ENCODE results near the gene ZNF600. TPM values are rescaled to one million over a fixed set of nuclear protein-coding genes. Genes with fewer than 3 reads are reported as not detected.
"Not testable (repeated sequence)": the region's sequence is repeated elsewhere in the genome, so short reads cannot be mapped to it uniquely, and the experiment has no call there.

The ZNF600 gene
- polyA plus RNA-seq, 1 of the 3 experiments (the other 2 are of a cell fraction) = 9.9 TPM

DNA sequence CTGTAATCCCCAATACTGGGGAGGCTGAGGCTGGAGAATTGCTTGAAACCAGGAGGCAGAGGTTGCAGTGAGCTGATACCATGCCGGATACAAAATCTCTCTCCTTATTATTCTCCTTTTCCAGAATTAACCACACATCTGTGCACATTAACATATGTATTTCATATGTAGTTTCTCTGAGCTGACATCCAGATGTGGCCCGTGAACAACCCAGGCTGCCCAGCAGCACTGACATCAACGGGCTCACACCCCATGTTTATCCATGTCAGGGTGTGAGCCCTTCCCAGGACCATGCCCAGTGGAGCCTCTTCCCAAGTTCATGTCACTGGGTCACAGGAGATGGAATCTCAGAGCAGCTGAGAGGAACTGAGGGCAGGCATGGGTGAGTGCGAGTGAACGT, 71.3 kb downstream of the ZNF600 start:
- H3K4me1 ChIP-seq (ENCODE audit: control insufficient read depth in 1 of 2, insufficient read depth in 2 of 2, low read depth in 1 of 2, low read length in 1 of 2); H3K4me3 ChIP-seq (ENCODE audit: low read depth in 2 of 2, low read length in 1 of 2); CTCF ChIA-PET; H3K9me3 ChIP-seq; H4K20me1 ChIP-seq (ENCODE audit: insufficient read depth); H3F3A ChIP-seq (replicated peaks; ENCODE audit: insufficient read depth); H3K4me2 ChIP-seq; H3K79me2 ChIP-seq (ENCODE audit: insufficient read depth); H3K27me3 ChIP-seq (ENCODE audit: insufficient read depth); H3K27ac ChIP-seq (ENCODE audit: low read depth in 2 of 2, low read length in 1 of 2); POLR2A ChIA-PET; H3K9me2 ChIP-seq; H3K9ac ChIP-seq; DNase-seq; H2AFZ ChIP-seq (ENCODE audit: low read depth): not testable (repeated sequence)
- WGBS (ENCODE audit: low lambda C conversion rate) = 98% methylated on average over 4 of the region's 5 CpGs
- peaks cover 0 to 39% of the 10 kb centered on the region in 2 experiments for H3K36me3 ChIP-seq (replicated peaks in 1 of 2; ENCODE audit: control insufficient read depth in 1 of 2, insufficient read depth in 2 of 2, low read length in 1 of 2)

Other genes with a start within 250 kb of the ZNF600 start
- gene ZNF701, start 216.5 kb downstream of the ZNF600 start, polyA plus RNA-seq (2012; rRNA removed) = 3.8 and 7.4 TPM in 2 replicates
- gene ZNF83, start 148.4 kb downstream of the ZNF600 start, polyA plus RNA-seq (2012; rRNA removed) = 30.1 and 60.6 TPM in 2 replicates
- gene ZNF611, start 51.7 kb downstream of the ZNF600 start, polyA plus RNA-seq (2012; rRNA removed) = 2.6 and 3.3 TPM in 2 replicates
- gene ZNF28, start 34.8 kb upstream of the ZNF600 start, polyA plus RNA-seq (2012; rRNA removed) = 4.8 and 6.5 TPM in 2 replicates
- gene ZNF468, start 70.8 kb upstream of the ZNF600 start, polyA plus RNA-seq (2012; rRNA removed) = 7.8 and 11.2 TPM in 2 replicates
- 6.9 and 14.2 TPM in 2 replicates for gene ZNF320, start 110.8 kb upstream of the ZNF600 start, polyA plus RNA-seq (2012; rRNA removed)
- 0.46 and 0.83 TPM in 2 replicates for gene ZNF888, start 136.6 kb upstream of the ZNF600 start, polyA plus RNA-seq (2012; rRNA removed)
- gene ZNF816, start 176.1 kb upstream of the ZNF600 start, polyA plus RNA-seq (2012; rRNA removed) = 1.8 and 2.5 TPM in 2 replicates
- gene ERVV-1, start 227.1 kb upstream of the ZNF600 start, polyA plus RNA-seq (2012; rRNA removed) = not detected in 2 replicates

All from SK-N-SH (cell line).